ENCODE results near the gene AFF3. TPM values are rescaled to one million over a fixed set of nuclear protein-coding genes. Genes with fewer than 3 reads are reported as not detected.

AFF3 gene
- total and polyA plus RNA-seq, 2 donors (not counting 3 experiments of a cell fraction or from before 2014, with no cell fraction given): 0.06 to 0.07 TPM

DNA sequence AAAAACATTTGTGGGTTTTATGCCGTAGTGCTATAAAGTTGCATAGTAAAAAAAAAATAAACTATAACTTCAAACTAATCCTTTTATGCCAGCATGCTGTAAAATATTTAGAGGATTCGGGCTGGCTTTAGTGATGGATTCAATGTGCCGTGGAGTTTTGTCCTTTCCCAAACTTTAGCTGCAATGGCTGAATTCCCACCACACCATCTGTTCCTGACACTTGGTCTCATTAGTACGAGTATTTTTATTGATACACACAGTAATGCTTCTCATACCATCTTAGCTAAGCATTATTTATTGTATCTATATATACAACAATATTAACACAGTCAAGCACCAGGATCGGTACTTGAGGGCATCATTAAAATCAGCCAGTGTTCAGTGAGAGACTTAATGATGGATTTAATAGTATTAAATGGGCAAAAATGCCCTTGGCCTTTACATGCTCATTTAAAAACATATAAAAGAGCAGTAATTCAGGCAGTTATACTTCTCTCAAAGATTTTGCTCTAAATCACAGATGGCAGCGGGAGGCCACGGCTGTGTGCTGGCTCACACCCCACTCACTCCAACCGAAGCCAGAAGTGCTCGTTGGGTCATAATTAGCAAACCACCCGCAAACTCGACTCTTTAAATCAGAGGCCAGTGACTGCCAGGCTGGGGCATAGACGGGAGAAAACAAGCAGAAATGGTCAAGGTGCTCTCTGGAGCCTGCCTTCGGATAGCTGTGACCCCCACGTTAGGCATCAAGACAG lies 355.6 kb downstream of the AFF3 start:
- CTCF ChIA-PET: no interaction called here
- FAIRE-seq: no peak

More for the DNA sequence above, 355.6 kb downstream of the AFF3 start:
- Histone ChIP-seq H3K4me2 (ENCODE audit: insufficient read depth, low read length) (no peak overlapping the region), H3K27me3 (ENCODE audit: control insufficient read depth in 2 of 2, insufficient read depth in 2 of 2, low read length in 2 of 2) (no peaks in the 10 kb centered on the region), H3K36me3 (ENCODE audit: control insufficient read depth in 2 of 2, extremely low read depth in 1 of 2, insufficient read depth in 2 of 2, low read length in 2 of 2) (no peaks in the 10 kb centered on the region), H3K9ac (replicated peaks; ENCODE audit: extremely low read depth, insufficient read depth, low read length) (no peak overlapping the region), H4K20me1 (replicated peaks; ENCODE audit: control insufficient read depth, extremely low read depth, insufficient read depth, low read length) (no peaks in the 10 kb centered on the region), H3K4me3 (replicated peaks in 1 of 3; ENCODE audit: insufficient read depth in 1 of 3, low read depth in 1 of 3, low read length in 3 of 3) (no peak overlapping the region), H3K4me1 (ENCODE audit: control insufficient read depth, extremely low read depth, insufficient read depth, low read length) (no peaks in the 10 kb centered on the region), H3K27ac (ENCODE audit: insufficient read depth, low read depth, low read length) (no peak overlapping the region), H3K79me2 (ENCODE audit: control insufficient read depth, insufficient read depth, low read length) (no peaks in the 10 kb centered on the region), H3K9me3 (replicated peaks; ENCODE audit: control insufficient read depth, insufficient read depth, low read length) (no peaks in the 10 kb centered on the region), H3K9me1 (replicated peaks; ENCODE audit: control insufficient read depth, extremely low read depth, insufficient read depth, low read length) (no peaks in the 10 kb centered on the region), H2AFZ (ENCODE audit: low read depth, low read length) (no peak overlapping the region)
- dilution Hi-C loops (cut with MboI; ENCODE audit: extremely low pct_ligation_motif_present, low sequenced_read_pairs) (no loop called here), intact Hi-C loops (cut with micrococcal nuclease) (no loop called here)
- POLR2A ChIA-PET: no interaction called here
- TF ChIP-seq EZH2 (IDR thresholded peaks at IDR 0.05; ENCODE audit: borderline replicate concordance, low read depth, low read length, severe bottlenecking) (no peak), MYC (IDR thresholded peaks at IDR 0.05; ENCODE audit: low read depth, low read length) (no peak), POLR2A (IDR thresholded peaks at IDR 0.05; ENCODE audit: low read depth, low read length) (no peak), GATA2 (IDR thresholded peaks at IDR 0.05; ENCODE audit: insufficient read depth, insufficient read length, low read depth, low read length) (no peak), FOS (IDR thresholded peaks at IDR 0.05; ENCODE audit: borderline replicate concordance, insufficient read depth, low read length) (no peak), JUN (IDR thresholded peaks at IDR 0.05; ENCODE audit: borderline replicate concordance, insufficient read depth, insufficient read length, low read depth) (no peak), POLR2AphosphoS5 (IDR thresholded peaks at IDR 0.05; ENCODE audit: insufficient read depth, low read depth, low read length) (no peak)
- TF ChIP-seq, protein P1, sequence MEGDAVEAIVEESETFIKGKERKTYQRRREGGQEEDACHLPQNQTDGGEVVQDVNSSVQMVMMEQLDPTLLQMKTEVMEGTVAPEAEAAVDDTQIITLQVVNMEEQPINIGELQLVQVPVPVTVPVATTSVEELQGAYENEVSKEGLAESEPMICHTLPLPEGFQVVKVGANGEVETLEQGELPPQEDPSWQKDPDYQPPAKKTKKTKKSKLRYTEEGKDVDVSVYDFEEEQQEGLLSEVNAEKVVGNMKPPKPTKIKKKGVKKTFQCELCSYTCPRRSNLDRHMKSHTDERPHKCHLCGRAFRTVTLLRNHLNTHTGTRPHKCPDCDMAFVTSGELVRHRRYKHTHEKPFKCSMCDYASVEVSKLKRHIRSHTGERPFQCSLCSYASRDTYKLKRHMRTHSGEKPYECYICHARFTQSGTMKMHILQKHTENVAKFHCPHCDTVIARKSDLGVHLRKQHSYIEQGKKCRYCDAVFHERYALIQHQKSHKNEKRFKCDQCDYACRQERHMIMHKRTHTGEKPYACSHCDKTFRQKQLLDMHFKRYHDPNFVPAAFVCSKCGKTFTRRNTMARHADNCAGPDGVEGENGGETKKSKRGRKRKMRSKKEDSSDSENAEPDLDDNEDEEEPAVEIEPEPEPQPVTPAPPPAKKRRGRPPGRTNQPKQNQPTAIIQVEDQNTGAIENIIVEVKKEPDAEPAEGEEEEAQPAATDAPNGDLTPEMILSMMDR (IDR thresholded peaks at IDR 0.05; ENCODE audit: extremely low read depth in 1 of 2, insufficient read depth in 1 of 2, low read depth in 1 of 2, low read length in 2 of 2): no peak
- TF ChIP-seq, protein P2, sequence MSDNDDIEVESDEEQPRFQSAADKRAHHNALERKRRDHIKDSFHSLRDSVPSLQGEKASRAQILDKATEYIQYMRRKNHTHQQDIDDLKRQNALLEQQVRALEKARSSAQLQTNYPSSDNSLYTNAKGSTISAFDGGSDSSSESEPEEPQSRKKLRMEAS (IDR thresholded peaks at IDR 0.05; ENCODE audit: insufficient read depth, insufficient read length): no peak
- no peak for DNase-seq (ENCODE audit: low read depth, low spot score)
- BruUV-seq (replicated peaks): no TSS peak
